Adrenal gland (tissue), 12 donors: ENCODE results near the gene SGPL1. TPM values are rescaled to one million over a fixed set of nuclear protein-coding genes. Genes with fewer than 3 reads are reported as not detected.
"Not testable (repeated sequence)": the region's sequence is repeated elsewhere in the genome, so short reads cannot be mapped to it uniquely, and the experiment has no call there.

Experiments
- DNase-seq, 7 donors: peaks; one replicate each; pipeline ENCODE4 v3.0.0-alpha.2; 2019 to 2020
- H3K27ac ChIP-seq, 5 donors: fragments of 200-600 bp; sonication (generic) in 4 of 5; 1 replicate in 3 of 5; 2 replicates in 2 of 5; pipeline versions ENCODE4 v1.5.1 to v1.8.0; 2016 to 2020; ENCODE audit warnings: mild to moderate bottlenecking in 1 of 5
- H3K27me3 ChIP-seq: fragments of 200-600 bp; 2 replicates; pipeline ENCODE4 v1.8.0; 2021
- H3K36me3 ChIP-seq, 2 donors: fragments of 200-600 bp; replicated peaks in 1 of 2; 1 replicate in 1 of 2; 2 replicates in 1 of 2; pipeline versions ENCODE4 v1.5.1 to v1.8.0; 2018 to 2022
- H3K4me1 ChIP-seq, 2 donors: fragments of 200-600 bp; replicated peaks in 1 of 2; 1 replicate in 1 of 2; 2 replicates in 1 of 2; pipeline versions ENCODE4 v1.5.1 to v1.8.0; 2018 to 2021
- H3K4me3 ChIP-seq, 4 donors: fragments of 200-600 bp; sonication (generic) in 3 of 4; one replicate each; pipeline ENCODE4 v1.5.1; 2016 to 2018
- H3K9me3 ChIP-seq, 3 donors: fragments of 200-600 bp; sonication (generic) in 1 of 3; replicated peaks in 1 of 3; 1 replicate in 2 of 3; 2 replicates in 1 of 3; pipeline versions ENCODE4 v1.5.1 to v1.8.0; 2016 to 2021
- CTCF ChIP-seq, 6 experiments: fragments of 450-650 bp in 4 of 6; fragments of 200-600 bp in 2 of 6; sonication (generic) in 1 of 6; IDR thresholded peaks; 1 replicate in 5 of 6; 2 replicates in 1 of 6; pipeline versions ENCODE4 v1.5.1 to v1.8.0; 2016 to 2021; ENCODE audit warnings: antibody characterized with exemption in 6 of 6, mild to moderate bottlenecking in 2 of 6, moderate library complexity in 1 of 6
- POLR2A ChIP-seq, 2 donors: fragments of 450-650 bp; IDR thresholded peaks; one replicate each; pipeline ENCODE4 v1.6.1; 2017; ENCODE audit warnings: antibody characterized with exemption in 2 of 2, mild to moderate bottlenecking in 2 of 2, moderate library complexity in 1 of 2
- WGBS, 4 donors: extraction: QIAGEN DNeasy Blood & Tissue Kit in 2 of 4; methylation state at CpG; one replicate each; pipeline versions ENCODE4 v1.1.5 to v1.1.7; 2013 to 2017; 5-methylcytosine and 5-hydroxymethylcytosine counted together
- intact Hi-C, 2 donors: fragments of 100-400 bp; cut with DNase I; formaldehyde crosslinking; loops; one replicate each; pipeline versions ENCODE4 v1.14.1 to v1.15.0; 2022 to 2023
- polyA plus RNA-seq, 3 donors: library from polyadenylated mRNA; stranded (reverse); fragments of 200-250 nt in 2 of 3; fragments of 350-450 nt in 1 of 3; fragmentation: Illumina TruSeq in 1 of 3; extraction: RNeasy Lipid Tissue Mini Kit (QIAGEN cat#74804) in 1 of 3; gene quantifications; one replicate each; pipeline ENCODE4 v1.2.3, GENCODE V29; 2013 to 2014
- total RNA-seq, 9 donors: library from RNA; depleted of rRNA in 4 of 9; stranded (reverse); fragments of >200 nt in 4 of 9; fragments of 120-200 nt in 1 of 9; fragmentation: NEBNext Ultra II Directional in 1 of 9; extraction: Animal tissue kit (Norgen Biotek cat#: 25700) in 1 of 9; gene quantifications; one replicate each; pipeline versions ENCODE4 v1.1.0 to v1.2.4, GENCODE V29; 2013 to 2023
- donor health status: healthy with polysubstance abuse.
- donor health status: Bipolar disorder and iron deficiency.
- donor health status: DM: yes; HTN: yes; CAD: no.
- donor health status: DM: no; HTN: no; CAD: no.
- donor health status: DM: no; HTN: no; CAD: no.
- donor health status: DM: yes; HTN: yes; CAD: no.

The SGPL1 gene
- total and polyA plus RNA-seq, 12 donors = 8.7 to 47.9 (median 33.2) TPM

- intact Hi-C loops = no loop called here
- 70 to 91% (median 78%) methylated on average over 1 of the region's 1 CpG for WGBS, 4 donors
Observed at GRCh38 chr10:70853457-70853856, 37.7 kb downstream of the SGPL1 start.

GRCh38 chr10:70856454-70856853 is 40.7 kb downstream of the SGPL1 start:
- H3K27ac ChIP-seq = peak overlapping the region in 1 of 5 donors; percentile 20
- WGBS, 4 donors = 53 to 76% (median 60%) methylated on average over 2 of the region's 2 CpGs
- H3K4me3 ChIP-seq = no peak overlapping the region
- DNase-seq = peak in 3 of 7 donors; percentile 35 to 72 (median 60)
- H3K9me3 ChIP-seq = no peaks in the 10 kb centered on the region
- no peak for TF ChIP-seq CTCF (IDR thresholded peaks at IDR 0.05)
- TF ChIP-seq POLR2A (IDR thresholded peaks at IDR 0.05) = no peak
- intact Hi-C loops = no loop called here
- H3K27me3 ChIP-seq = no peaks in the 10 kb centered on the region
- peaks cover 0 to 41% of the 10 kb centered on the region in 2 donors for H3K36me3 ChIP-seq
- H3K4me1 ChIP-seq = peaks cover 0 to 17% of the 10 kb centered on the region in 2 donors

More at GRCh38 chr10:70853457-70853856, 37.7 kb downstream of the SGPL1 start:
- Histone ChIP-seq H3K4me3 (no peak overlapping the region), H3K9me3 (no peaks in the 10 kb centered on the region), H3K27ac (no peak overlapping the region), H3K36me3 (peaks cover 0 to 23% of the 10 kb centered on the region in 2 donors), H3K27me3 (no peaks in the 10 kb centered on the region), H3K4me1 (peaks cover 0 to 36% of the 10 kb centered on the region in 2 donors)
- no peak for DNase-seq
- TF ChIP-seq POLR2A (IDR thresholded peaks at IDR 0.05) (no peak), CTCF (IDR thresholded peaks at IDR 0.05) (no peak)

GRCh38 chr10:70858759-70859158 is 43.0 kb downstream of the SGPL1 start:
- H3K36me3 ChIP-seq = peaks cover 0 to 38% of the 10 kb centered on the region in 2 donors

GRCh38 chr10:70861495-70862197 is 45.9 kb downstream of the SGPL1 start:
- Histone ChIP-seq H3K4me1 (peaks cover 0 to 19% of the 10 kb centered on the region in 2 donors), H3K27ac (peak overlapping the region in 1 of 5 donors; percentile 38), H3K36me3 (peaks cover 0 to 31% of the 10 kb centered on the region in 2 donors)
- H3K9me3 ChIP-seq, H3K27me3 ChIP-seq, DNase-seq, H3K4me3 ChIP-seq, intact Hi-C loops: not testable (repeated sequence)
- WGBS, 4 donors = 93 to 100% (median 98%) methylated on average over 13 to 42 of the region's 42 CpGs

More at GRCh38 chr10:70858759-70859158, 43.0 kb downstream of the SGPL1 start:
- intact Hi-C loops = no loop called here
- Histone ChIP-seq H3K9me3 (no peaks in the 10 kb centered on the region), H3K27ac (peak overlapping the region in 1 of 5 donors; percentile 20), H3K27me3 (no peaks in the 10 kb centered on the region), H3K4me3 (no peak overlapping the region), H3K4me1 (peaks cover 0 to 17% of the 10 kb centered on the region in 2 donors)
- no peak for TF ChIP-seq CTCF (IDR thresholded peaks at IDR 0.05)
- no peak for TF ChIP-seq POLR2A (IDR thresholded peaks at IDR 0.05)
- no peak for DNase-seq
- WGBS, 4 donors = 78 to 91% (median 84%) methylated on average over 5 of the region's 5 CpGs
